ENCODE data around the gene TNFRSF25. TPM values are rescaled to one million over a fixed set of nuclear protein-coding genes. Genes with fewer than 3 reads are reported as not detected.

Gene TNFRSF25
- polyA plus RNA-seq, 1 experiment, result 3.3 TPM

DNA sequence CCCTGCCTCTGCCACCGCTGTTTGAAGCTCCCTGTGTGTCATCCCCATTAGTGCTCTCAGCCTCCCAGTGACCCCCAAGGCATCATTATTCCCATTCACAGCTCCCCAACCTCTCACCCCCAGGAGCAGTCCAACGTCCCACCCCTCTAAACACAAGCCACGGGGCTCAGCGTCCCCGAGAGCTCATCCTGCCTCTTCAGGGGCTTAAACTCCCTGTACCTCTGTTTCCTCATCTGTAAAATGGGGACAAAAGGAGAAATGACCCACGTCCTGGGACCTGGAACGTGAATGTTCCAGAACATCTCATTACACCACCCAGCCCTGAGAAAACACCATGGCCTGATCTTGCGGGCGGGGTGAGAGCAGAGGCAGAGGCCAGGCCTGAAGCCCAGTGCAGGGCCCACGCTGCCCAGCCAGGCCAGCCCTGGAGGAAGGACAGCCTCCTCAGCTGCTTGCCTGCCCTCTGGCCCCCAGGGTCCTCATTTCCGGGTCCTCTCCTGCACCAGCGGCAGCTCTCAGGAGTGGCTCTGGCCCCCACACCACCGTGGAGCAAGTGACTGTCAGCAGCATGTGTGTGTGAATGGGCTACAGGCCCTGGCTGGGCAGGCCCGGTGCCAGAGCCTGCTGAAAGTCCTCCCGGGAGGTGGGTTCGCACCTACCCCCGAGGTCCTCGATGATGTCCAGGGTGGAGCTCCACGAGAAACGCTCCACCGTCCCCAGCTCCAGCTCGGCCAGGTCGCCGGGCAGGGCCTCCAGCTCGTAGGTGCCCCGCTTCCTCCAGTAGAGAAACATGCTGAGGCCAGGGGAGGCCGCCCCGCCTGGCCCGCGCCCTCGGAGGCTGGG lies 39.6 kb upstream of the TNFRSF25 start:
- Histone ChIP-seq H3K36me3 (ENCODE audit: control insufficient read depth, insufficient read depth, low read length) (no peaks in the 10 kb centered on the region), H3K4me3 (ENCODE audit: low read depth, low read length) (no peak overlapping the region), H3K27me3 (ENCODE audit: control insufficient read depth, insufficient read depth, low read length) (no peaks in the 10 kb centered on the region)
- TF ChIP-seq CTCF (IDR thresholded peaks at IDR 0.05; ENCODE audit: insufficient read depth, low read depth, low read length), result no peak
- DNase-seq (ENCODE audit: low read depth), result no peak
- POLR2A ChIA-PET, result no interaction called here
- CTCF ChIA-PET, result interaction anchor here (0.8 to 1.6 kb wide), 2 partner anchors 12 kb away, joined by 3 to 5 read pairs; no protein-coding TSS in a partner anchor

- CTCF ChIA-PET, result interaction anchor here (0.8 kb wide), 1 partner anchor 12 kb away, joined by 3 read pairs; no protein-coding TSS in a partner anchor
- Histone ChIP-seq H3K36me3 (ENCODE audit: control insufficient read depth, insufficient read depth, low read length) (no peaks in the 10 kb centered on the region), H3K4me3 (ENCODE audit: low read depth, low read length) (no peak overlapping the region), H3K27me3 (ENCODE audit: control insufficient read depth, insufficient read depth, low read length) (no peaks in the 10 kb centered on the region)
- no peak for DNase-seq (ENCODE audit: low read depth)
- POLR2A ChIA-PET, result no interaction called here
- no peak for TF ChIP-seq CTCF (IDR thresholded peaks at IDR 0.05; ENCODE audit: insufficient read depth, low read depth, low read length)
These were observed 38.9 kb upstream of the TNFRSF25 start for GRCh38 chr1:6504887-6505286.

GRCh38 chr1:6503884-6504602 lies 38.1 kb upstream of the TNFRSF25 start:
- Histone ChIP-seq H3K4me3 (ENCODE audit: low read depth, low read length) (no peak overlapping the region), H3K36me3 (ENCODE audit: control insufficient read depth, insufficient read depth, low read length) (no peaks in the 10 kb centered on the region), H3K27me3 (ENCODE audit: control insufficient read depth, insufficient read depth, low read length) (no peaks in the 10 kb centered on the region)
- DNase-seq (ENCODE audit: low read depth), result no peak
- TF ChIP-seq CTCF (IDR thresholded peaks at IDR 0.05; ENCODE audit: insufficient read depth, low read depth, low read length), result no peak
- ChIA-PET CTCF (interaction anchor here (1.8 kb wide), 1 partner anchor 13 kb away, joined by 3 read pairs; the partner anchor contains the start of gene PLEKHG5), POLR2A (no interaction called here)

- H3K27me3 ChIP-seq (ENCODE audit: control insufficient read depth, insufficient read depth, low read length), result no peaks in the 10 kb centered on the region
- ChIA-PET CTCF (interaction anchor here (1.1 to 1.4 kb wide), 3 partner anchors 12 to 20 kb away, joined by 3 to 4 read pairs (median 3); no protein-coding TSS in a partner anchor), POLR2A (no interaction called here)
- H3K4me3 ChIP-seq (ENCODE audit: low read depth, low read length), result no peak overlapping the region
- no peak for DNase-seq (ENCODE audit: low read depth)
- no peaks in the 10 kb centered on the region for H3K36me3 ChIP-seq (ENCODE audit: control insufficient read depth, insufficient read depth, low read length)
- no peak for TF ChIP-seq CTCF (IDR thresholded peaks at IDR 0.05; ENCODE audit: insufficient read depth, low read depth, low read length)
These were observed 36.3 kb upstream of the TNFRSF25 start for GRCh38 chr1:6502000-6502891.
